ENCODE results near the gene GKN2.
A peak's percentile ranks its signal among the peaks of the same experiment; 100 is the strongest.
"Not testable (repeated sequence)": the region's sequence is repeated elsewhere in the genome, so short reads cannot be mapped to it uniquely, and the experiment has no call there.

GKN2 gene

DNA sequence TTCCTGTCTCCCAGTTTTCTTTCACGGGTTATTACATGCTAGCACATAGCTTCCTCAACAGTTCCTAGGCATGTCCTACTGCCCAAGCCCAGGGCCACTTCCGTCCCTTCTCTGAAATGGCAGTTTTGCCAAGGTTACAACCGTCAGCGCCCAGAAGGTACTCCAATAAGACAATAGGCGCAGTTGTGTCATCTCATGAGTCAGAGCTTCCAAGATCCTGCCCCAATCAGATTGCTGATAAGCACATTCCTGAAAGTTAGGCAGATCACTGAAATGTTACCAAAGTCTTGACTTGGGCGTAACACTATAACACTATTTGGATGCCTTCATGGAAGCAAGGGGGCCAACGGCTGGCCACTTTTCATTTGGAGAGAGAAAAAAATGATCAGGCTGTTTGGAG lies 34.2 kb downstream of the GKN2 start:
- no peak for DNase-seq (ENCODE audit: low read depth)

DNA sequence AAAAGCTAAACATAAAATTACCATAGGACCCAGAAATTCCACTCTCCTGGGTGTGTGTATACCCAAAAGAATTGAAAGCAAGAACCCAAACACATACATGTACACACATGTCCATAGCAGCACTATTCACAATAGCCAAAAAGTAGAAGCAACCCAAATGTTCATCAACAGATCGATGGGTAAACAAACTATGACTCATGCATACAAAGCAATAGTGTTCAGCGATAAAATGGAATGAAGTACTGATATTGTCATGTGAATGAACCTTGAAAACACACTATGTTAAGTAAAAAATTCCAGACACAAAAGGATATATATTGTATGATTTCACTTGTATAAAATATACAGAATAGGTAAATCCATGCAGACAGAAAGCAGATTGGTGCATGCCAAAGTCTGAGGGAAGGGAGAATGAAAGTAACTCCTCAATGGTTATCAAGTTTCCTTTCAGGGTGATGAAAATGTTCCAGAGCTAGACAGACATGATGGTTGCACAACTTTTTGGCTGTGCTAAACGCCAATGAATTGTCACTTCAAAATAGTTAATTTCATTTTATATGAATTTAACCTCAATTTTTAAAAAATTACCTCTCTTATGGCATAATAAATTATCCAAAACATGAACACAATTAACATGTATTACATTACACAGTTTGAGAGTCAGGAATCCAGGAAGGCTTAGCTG lies 35.5 kb downstream of the GKN2 start:
- no peak for DNase-seq (ENCODE audit: low read depth)

DNA sequence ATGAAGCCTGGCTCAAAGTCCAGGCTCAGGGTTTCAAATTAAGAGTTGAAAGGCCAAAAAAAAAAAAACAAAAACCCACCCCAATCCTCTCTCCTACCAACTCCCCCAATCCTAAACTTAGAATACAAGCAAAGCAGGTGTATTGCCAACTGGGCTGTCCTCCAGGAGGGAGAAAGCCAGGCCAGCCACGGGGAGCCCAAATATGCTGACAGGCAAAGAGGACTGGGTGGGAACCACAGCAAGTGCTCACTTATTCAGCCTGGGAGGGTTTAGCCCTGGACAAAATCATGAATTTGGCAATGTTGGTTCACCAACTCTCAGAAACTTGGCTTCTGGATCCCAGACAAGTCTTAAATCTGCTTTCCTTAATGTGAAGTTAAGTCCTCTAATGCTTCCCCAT lies 36.5 kb downstream of the GKN2 start:
- DNase-seq (ENCODE audit: low read depth), result no peak

DNA sequence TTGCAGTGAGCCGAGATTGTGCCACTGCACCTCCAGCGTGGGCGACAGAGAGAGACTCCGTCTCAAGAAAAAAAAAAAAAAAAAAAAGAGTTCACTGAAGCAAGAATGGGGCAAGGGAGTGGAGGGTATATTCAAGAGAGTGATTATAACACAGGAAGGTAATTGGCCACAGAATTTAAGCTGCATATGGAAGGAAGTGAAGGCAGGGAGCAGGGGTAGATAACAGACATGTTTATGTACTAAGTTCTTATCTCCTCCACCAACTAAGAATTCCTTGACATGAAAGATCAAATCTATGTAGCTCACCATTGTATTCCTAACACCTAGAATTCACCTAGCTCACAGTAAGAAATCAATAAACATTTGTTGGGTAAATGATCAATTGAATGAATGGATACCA lies 37.3 kb downstream of the GKN2 start:
- DNase-seq (ENCODE audit: low read depth), result no peak

DNA sequence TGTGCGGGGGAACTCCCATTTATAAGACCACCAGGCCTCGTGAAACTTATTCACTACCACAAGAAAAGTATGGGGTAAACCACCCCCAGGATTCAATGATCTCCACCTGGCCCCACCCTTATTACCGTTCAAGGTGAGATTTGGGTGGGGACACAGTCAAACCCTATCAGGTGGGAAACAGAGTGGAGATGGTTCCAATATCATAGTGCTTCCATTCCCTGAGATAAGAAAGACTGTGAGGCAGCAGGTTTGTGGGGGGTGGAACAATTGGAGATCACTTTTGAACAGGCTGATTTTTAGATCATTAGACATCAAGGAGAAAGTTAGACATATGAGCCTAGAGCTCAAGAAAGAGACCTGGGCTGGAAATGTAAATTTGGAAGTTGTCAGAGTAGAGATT lies 39.3 kb downstream of the GKN2 start:
- no peak for DNase-seq (ENCODE audit: low read depth)

DNA sequence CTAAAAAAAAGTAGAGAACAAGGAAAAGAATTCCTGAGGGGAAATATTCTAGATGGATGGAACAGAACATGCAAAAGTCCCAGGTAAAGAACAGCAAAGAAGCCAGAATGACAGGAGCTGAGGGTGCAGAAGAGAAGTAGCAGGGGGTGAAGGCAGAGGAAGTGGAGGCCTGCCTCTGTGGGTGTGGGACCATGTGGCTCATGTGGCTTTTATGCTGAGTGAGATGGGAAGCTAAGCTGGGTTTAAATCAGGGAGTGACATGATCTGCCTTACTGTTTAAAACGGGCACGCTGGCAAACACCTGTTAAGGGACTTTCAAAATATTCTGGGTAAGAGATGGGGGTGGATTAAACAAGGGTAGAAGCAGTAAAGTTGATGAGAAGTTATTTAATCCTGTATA lies 40.0 kb downstream of the GKN2 start:
- no peak for DNase-seq (ENCODE audit: low read depth)

DNA sequence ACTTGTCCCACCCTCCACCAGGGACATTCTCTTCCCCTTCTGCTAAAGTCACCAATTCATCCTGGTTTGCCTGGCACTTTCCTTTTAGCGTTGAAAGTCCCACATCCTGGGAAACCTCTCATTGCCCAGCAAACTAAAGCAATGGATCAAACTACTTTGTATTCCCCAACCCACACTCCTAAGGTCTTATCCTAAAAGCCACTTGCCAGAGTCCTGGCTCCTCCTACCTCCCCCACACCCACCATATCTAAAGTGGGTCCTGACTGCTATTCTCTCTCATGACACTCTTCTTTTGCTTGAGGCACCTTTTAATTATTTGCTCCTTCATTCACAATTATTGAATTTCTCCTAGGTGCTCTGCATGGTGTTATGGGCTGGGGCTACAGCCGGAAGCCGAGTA lies 40.6 kb downstream of the GKN2 start:
- no peak for DNase-seq (ENCODE audit: low read depth)

DNA sequence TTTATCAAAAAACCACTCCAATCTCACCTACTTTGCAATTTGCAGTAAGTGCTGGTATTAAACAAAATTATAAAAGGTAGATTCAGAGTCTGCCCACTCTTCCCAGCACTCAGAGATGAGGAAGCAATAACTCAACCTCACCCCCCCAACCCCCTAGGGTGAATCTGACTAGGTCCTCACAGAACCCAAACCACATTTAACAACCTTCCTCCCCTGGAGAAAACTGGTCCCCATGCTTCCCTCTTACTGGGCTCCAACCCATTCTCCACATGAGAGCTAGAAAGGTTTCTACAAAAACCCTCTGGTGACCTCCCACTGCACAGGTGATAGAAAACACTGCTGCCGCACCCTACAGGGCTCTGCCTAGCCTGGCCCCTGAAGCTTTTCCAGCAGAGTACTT lies 41.0 kb downstream of the GKN2 start:
- DNase-seq (ENCODE audit: low read depth), result no peak

DNA sequence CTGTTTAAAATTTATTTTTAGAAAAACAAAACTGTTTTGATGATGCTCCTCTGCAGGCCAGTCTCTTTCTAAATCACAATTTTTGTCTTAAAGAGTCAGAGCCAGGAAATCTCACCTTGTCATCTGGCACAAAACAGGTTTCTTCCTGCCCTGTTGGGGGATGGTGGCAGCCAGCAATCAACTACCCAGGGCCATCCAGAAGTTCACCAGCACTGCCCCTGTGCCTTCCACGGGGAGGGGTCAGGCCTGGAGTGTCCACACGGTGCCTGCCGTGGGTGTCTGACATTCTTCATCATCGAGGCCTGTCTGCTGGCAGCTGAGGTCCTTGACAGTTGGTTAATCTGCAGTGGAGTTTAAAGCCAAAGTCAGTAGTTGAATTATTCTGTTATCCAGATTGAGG lies 41.4 kb downstream of the GKN2 start:
- no peak for DNase-seq (ENCODE audit: low read depth)

DNA sequence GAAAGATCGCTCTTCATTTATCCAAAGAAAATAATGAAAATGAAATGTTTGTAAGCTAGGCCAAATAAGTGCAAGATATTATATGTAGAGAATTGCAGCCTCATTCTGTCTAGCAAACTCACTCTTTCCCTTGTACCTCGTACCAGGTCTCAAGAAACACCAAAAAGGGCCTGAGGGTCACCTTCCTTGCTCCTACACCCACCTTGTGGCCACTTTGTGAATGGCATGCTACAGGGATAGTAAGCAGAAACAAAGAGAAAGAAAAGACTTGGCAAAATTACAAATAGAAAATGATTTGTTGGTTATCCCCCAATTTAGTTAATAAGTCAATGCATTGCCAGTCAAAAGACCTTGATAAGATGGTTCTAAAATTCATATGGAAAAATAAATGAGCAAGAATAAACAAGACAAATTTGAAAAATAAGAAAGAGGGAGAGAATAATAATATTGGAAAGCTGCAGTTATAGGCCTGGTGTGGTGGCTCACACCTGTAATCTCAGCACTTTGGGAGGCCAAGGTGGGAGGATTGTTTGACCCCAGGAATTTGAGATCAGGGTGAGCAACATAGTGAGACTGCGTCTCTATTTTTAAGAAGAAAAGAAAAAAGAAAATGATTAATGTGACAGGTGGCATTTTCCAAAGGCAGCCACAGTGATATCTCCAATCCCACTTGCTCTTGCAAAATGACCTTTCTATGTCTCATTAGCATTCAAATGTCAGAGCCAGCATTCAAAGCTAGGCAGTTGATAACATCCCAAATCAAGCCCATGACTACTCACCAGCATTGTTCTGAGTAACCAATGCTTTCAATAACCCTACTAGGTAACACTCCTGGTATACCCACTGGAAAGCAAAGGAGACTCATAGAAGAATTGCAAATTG lies 42.7 kb downstream of the GKN2 start:
- DNase-seq (ENCODE audit: low read depth), result peak; percentile 46

DNA sequence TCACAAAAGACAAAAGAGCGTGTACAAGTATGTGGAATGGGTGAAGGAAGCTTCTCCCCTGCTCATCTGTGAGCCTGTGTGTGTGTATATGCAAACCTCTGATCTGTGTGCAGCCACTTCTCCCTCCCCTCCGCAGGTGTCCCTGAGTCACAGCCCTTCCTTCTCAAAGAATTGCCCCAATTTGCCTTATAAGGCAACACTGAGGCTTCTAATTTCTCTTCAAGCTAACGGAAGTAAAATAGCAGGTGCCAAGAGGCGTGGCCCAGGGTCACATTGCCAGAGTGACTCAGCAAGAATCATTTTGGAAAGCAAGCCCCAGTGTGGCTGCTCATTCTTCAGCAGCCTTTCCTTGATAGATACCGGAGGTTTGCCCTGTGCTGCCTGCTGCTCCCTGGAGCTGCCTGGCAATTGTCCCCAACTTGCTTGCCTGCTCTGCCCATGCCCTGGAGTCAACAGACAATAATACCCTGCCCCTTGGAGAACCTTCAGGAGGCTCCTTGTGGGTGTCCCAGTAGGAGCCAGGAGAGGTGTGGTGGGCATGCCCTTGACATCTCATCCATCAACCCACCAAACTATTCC lies 44.2 kb downstream of the GKN2 start:
- peak; percentile 81 for DNase-seq (ENCODE audit: low read depth)

DNA sequence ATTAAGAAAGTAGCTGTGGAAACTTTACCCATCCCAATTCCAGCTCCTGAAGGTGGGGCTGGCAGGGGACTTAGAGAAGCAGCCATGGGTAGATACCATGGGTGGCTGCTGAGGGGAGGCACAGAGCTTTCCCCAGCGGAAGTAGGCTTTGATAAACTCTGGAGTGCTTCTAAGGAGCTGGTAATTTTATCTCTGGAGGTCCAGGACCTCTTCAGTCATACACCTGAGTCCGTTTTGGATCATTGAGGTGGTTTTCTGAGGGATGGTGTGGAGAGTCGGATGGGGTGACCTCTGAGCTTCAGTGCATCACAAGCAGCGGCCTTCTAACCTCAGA lies 44.8 kb downstream of the GKN2 start:
- no peak for DNase-seq (ENCODE audit: low read depth)

DNA sequence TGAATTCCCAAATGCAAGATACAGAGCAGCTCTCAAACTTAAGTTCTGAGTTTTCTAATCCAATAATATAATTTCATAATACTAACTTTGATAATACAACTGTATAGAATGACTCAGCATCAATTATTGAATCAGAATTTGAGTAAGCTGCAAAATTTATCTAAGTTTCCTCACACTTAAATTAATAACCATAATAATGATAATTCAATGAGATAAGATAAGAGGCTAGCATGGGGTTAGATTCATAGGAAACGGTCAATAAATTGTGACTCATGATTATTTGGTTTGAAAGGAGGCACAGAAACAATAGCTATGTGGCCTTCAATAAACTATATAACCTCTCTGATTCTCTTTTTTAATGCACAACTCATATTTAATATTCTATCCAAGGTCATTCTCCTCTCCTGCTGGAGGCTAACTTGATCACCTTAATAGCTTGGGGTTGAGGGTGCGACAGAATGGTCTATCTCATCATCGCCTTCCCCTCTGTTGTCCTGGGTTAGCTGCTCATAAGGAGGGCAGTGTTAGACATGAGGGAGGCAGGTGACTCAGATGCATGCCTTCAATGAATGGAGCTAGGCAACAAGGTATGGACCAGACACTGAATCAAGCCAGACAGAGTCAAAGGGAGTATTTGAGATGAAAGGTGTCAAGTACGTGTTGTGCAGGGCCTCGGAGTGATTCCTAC lies 45.3 kb downstream of the GKN2 start:
- DNase-seq (ENCODE audit: low read depth), result no peak

DNA sequence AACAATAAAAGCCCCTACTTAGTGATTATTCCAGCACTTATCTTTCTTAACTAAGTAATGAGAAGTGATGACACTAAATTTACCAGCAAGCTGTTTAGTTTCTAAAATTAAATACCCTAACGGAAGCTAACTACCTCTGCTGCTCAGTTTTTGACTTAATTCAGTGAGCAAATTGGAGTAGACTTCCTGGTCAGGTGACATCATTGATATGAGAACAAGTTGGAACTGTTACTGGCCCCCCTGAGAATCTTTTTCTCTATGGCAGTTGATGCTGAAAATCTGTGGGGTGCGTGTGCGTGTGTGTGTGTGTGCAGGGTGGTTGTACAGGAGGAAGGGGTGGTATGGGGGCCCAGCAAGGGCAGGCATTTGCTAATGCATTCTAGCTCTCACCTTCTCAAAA lies 46.0 kb downstream of the GKN2 start:
- DNase-seq (ENCODE audit: low read depth), result no peak

DNA sequence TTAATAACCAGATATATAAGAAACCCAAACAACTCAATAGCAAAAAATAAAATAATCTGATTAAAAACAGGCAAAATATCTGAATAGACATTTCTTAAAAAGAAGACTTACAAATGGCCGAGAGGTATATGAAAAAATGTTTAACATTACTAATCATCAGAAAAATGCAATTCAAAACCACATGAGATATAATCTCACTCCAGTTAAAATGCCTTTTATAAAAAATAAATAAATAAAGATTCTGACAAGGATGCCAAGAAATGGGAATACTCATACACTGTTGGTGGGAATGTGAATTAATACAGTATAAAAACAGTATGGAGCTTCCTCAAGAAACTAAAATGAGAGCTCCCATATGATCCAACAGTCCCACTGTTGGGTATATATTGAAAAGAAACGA lies 47.6 kb downstream of the GKN2 start:
- DNase-seq (ENCODE audit: low read depth), result no peak

DNA sequence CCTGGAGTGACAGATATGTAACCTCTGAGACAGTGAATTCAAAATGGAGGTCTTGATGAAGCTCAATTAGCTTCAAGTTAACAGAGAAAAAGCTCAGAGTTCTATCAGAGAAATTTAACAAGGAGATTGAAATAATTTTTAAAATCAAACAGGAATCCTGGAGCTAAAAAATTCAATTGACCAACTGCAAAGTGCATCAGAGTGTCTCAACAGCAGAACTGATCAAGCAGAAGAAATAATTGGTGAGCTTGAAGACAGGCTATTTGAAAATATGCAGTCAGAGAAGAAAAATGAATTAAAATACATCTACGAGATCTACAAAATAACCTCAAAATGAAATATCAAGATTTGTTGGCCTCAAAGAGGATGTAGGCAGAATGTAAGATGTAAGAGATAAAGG lies 51.1 kb downstream of the GKN2 start:
- no peak for DNase-seq (ENCODE audit: low read depth)

DNA sequence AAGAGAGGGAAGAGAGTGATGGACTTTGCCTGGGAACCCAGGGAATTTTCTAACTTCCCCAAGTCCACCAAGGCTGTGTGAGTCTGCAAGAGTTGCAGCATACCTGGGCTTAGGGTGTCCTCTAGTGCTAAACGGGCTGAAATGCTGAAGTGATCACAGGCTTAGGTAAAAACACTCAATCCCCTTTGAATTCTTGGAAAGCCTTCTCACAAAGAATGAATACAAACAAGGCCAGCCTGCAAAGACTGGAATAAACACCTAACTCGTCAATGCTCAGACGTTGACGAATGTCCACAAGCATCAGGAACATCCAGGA lies 51.5 kb downstream of the GKN2 start:
- DNase-seq (ENCODE audit: low read depth), result no peak

DNA sequence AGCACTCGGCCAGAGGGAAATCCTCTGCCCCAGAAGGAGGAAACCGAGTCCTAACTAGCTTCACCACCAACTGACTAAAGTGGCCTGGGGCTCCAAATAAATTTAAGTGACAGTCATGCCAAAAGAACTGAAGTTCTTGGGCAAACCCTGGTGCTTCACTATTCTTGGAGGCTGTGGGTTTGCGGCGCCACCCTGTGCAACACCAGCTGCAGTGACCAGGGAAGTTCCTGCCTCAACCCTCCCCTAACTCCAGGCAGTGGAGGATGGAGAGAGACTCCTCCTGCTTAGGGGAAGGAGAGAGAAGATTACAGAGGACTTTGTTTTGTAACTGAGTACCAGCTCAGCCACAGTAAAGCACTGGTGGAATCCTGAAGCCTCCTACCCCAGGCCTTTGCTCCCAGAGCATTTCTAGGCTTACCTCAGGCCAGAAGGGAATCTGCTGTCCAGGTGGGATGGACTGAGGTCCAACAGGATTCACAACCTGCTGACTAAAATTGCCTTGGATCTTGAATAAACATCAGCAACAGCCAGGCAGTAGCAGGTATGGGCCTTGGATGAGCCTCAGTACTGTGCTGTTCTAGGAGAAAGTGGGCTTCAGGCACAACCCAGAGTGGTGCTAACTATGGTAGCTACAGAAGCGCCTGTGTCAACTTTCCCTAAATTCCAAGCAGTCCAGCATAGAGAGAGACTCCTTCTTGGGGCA lies 52.0 kb downstream of the GKN2 start:
- no peak for DNase-seq (ENCODE audit: low read depth)

DNA sequence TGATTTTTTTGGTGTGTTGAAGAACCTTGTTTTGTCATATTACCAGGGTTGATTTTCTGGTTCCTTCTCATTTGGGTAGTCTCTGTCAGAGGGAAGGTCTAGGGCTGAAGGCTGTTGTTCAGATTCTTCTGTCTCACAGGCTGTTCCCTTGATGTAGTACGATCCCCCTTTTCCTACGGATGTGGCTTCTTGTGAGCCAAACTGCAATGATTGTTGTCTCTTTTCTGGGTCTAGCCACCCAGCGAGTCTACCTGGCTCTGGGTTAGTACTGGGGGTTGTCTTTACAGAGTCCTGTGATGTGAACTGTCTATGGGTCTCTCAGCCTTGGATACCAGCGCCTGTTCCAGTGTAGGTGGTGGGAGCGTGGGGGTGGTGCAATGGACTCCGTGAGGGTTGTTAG lies 56.7 kb downstream of the GKN2 start:
- DNase-seq (ENCODE audit: low read depth), result not testable (repeated sequence)

Data from T follicular helper cell (primary cell).